Esophagus muscularis mucosa (tissue), 4 donors: ENCODE data around the gene NCL. TPM values are rescaled to one million over a fixed set of nuclear protein-coding genes. Genes with fewer than 3 reads are reported as not detected.

Source experiments
- DNase-seq: peaks from one replicate; pipeline ENCODE4 v3.0.0-alpha.2; 2017; ENCODE audit errors: extremely low spot score
- H3K27ac ChIP-seq, 4 donors: fragments of 200-600 bp; sonication (generic); replicated peaks in 1 of 4; 1 replicate in 3 of 4; 2 replicates in 1 of 4; pipeline ENCODE4 v1.5.1; 2016 to 2019; ENCODE audit warnings: mild to moderate bottlenecking in 1 of 4
- H3K27me3 ChIP-seq, 4 donors: fragments of 200-600 bp; sonication (generic); one replicate each; pipeline versions ENCODE4 v1.5.1 to v1.6.0; 2016 to 2019
- H3K36me3 ChIP-seq, 4 donors: fragments of 200-600 bp; sonication (generic); one replicate each; pipeline ENCODE4 v1.5.1; 2016 to 2019
- H3K4me1 ChIP-seq, 4 donors: fragments of 200-600 bp; sonication (generic); one replicate each; pipeline ENCODE4 v1.5.1; 2016 to 2019
- H3K4me3 ChIP-seq, 4 donors: fragments of 200-600 bp; sonication (generic); 1 replicate in 2 of 4; 2 replicates in 2 of 4; pipeline ENCODE4 v1.5.1; 2016 to 2019; ENCODE audit warnings: mild to moderate bottlenecking in 4 of 4, moderate library complexity in 1 of 4
- H3K9me3 ChIP-seq, 4 donors: fragments of 200-600 bp; sonication (generic); 1 replicate in 3 of 4; 2 replicates in 1 of 4; pipeline ENCODE4 v1.5.1; 2016 to 2019
- CTCF ChIP-seq, 3 experiments: fragments of 200-600 bp in 2 of 3; fragments of 450-650 bp in 1 of 3; sonication (generic) in 2 of 3; IDR thresholded peaks; one replicate each; pipeline ENCODE4 v1.5.1; 2017 to 2019; ENCODE audit warnings: antibody characterized with exemption in 3 of 3, mild to moderate bottlenecking in 2 of 3, moderate library complexity in 1 of 3
- EP300 ChIP-seq: sonication (generic); formaldehyde crosslinking; IDR thresholded peaks from one replicate; pipeline ENCODE4 v1.6.1; 2017; ENCODE audit warnings: antibody characterized with exemption
- POLR2A ChIP-seq: fragments of 450-650 bp; IDR thresholded peaks from one replicate; pipeline ENCODE4 v1.6.1; 2017; ENCODE audit warnings: antibody characterized with exemption, moderate library complexity, mild to moderate bottlenecking, low read depth
- POLR2AphosphoS5 ChIP-seq, 2 donors: sonication (generic); formaldehyde crosslinking; IDR thresholded peaks; one replicate each; pipeline ENCODE4 v1.6.1; 2017; ENCODE audit warnings: antibody characterized with exemption in 2 of 2
- WGBS: methylation state at CpG from one replicate; pipeline ENCODE4 v1.1.5; 2018; 5-methylcytosine and 5-hydroxymethylcytosine counted together
- intact Hi-C: fragments of 100-400 bp; cut with DNase I; formaldehyde crosslinking; loops from one replicate; pipeline ENCODE4 v1.15.1; 2023
- total RNA-seq, 4 donors: library from RNA; depleted of rRNA; stranded (reverse); fragments of >200 nt; gene quantifications; one replicate each; pipeline versions ENCODE4 v1.1.0 to v1.2.1, GENCODE V29; 2016

NCL gene
- total RNA-seq, 4 donors from 2014 or later, result 120 to 238 (median 161) TPM

DNA sequence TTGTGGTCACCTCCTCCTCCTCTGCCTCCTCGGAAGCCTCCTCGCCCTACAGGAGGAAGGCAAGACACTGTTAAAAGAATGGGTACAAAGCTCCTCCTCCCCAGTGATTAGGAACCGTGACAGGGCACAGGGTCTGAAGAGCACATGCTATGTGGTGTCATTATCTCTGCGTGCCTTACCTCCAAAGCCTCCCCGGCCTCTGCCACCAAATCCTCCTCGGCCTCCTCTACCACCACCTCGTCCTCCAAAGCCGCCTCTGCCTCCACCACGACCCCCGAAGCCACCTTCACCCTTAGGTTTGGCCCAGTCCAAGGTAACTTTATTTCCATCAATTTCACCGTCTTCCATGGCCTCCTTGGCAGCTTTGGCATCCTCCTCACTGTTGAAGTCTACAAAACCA is 9.1 kb downstream of the NCL start:
- Histone ChIP-seq H3K36me3 (peaks cover 65 to 81% (median 77%) of the 10 kb centered on the region in 4 donors), H3K4me1 (peaks cover under 1 to 35% (median 13%) of the 10 kb centered on the region in 4 donors), H3K9me3 (no peaks in the 10 kb centered on the region), H3K27ac (no peak overlapping the region), H3K4me3 (no peak overlapping the region), H3K27me3 (no peaks in the 10 kb centered on the region)
- intact Hi-C loops, result no loop called here
- WGBS, result 80% methylated on average over 11 of the region's 11 CpGs
- no peak for DNase-seq
- TF ChIP-seq POLR2A (no peak), EP300 (no peak), POLR2AphosphoS5 (IDR thresholded peaks at IDR 0.05) (no peak), CTCF (IDR thresholded peaks at IDR 0.05) (no peak)

DNA sequence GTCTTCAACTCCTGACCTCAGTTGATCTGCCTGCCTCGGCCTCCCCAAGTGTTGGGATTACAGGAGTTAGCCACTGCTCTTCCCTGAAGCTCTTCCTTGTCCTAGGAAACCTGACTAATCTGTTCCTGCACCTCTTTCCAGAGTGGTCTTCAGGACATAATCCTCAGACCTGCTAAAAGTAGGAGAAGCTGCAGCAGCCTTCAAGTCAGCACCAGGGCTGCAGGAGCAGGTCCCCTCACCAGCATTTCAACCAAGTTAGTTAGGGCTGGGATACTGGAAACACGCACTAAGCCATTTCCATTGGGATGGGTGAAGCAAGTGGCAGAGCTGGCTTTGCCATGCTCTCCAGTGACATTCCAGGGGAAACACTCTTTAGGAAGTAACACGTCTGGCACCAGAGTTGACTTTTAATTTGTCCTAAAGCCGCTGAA is 9.9 kb downstream of the NCL start:
- Histone ChIP-seq H3K4me3 (no peak overlapping the region), H3K27ac (no peak overlapping the region), H3K9me3 (no peaks in the 10 kb centered on the region), H3K27me3 (no peaks in the 10 kb centered on the region), H3K4me1 (peaks cover 0 to 26% (median 11%) of the 10 kb centered on the region in 4 donors), H3K36me3 (peaks cover 57 to 72% (median 69%) of the 10 kb centered on the region in 4 donors)
- 89% methylated on average over 4 of the region's 4 CpGs for WGBS
- intact Hi-C loops, result no loop called here
- TF ChIP-seq EP300 (no peak), CTCF (IDR thresholded peaks at IDR 0.05) (no peak), POLR2A (no peak), POLR2AphosphoS5 (IDR thresholded peaks at IDR 0.05) (no peak)
- no peak for DNase-seq

DNA sequence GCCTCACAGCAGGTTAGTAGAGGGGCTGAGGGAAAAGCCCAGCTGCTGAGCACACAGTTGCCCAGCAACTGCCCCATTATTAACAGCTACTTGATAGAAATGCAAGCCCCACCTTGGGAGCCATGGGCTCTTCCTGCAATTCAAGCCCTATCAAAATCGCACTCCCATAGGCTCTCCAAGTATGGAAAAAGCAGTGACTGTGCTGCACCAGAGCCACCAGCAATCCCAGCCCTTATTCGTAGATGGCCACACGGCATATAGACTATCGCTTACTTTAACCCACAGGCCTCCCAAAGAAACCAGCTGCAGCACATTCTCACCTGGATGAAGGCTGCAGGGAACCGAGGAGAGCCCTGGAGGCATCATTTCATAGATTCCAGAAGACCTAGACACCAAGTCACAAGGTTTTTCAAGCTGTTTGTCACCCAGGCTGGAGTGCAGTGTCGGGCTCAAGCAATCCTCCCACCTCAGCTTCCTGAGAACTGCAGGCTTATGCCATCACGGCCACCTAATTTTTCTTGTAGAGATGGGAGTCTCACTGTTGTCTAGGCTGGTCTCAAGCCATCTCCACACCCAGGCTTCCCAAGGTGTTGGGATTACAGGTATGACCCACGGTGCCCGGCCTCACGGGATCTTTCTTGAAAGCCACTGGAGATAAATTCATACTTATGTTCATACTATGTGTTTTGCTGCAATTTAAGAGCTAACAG is 11.3 kb downstream of the NCL start:
- intact Hi-C loops, result no loop called here
- H3K27ac ChIP-seq, result no peak overlapping the region
- DNase-seq, result no peak
- 65% methylated on average over 9 of the region's 10 CpGs for WGBS
- peaks cover 0 to 15% (median 8%) of the 10 kb centered on the region in 4 donors for H3K4me1 ChIP-seq
- H3K27me3 ChIP-seq, result no peaks in the 10 kb centered on the region
- no peaks in the 10 kb centered on the region for H3K9me3 ChIP-seq
- peaks cover 42 to 58% (median 55%) of the 10 kb centered on the region in 4 donors for H3K36me3 ChIP-seq
- TF ChIP-seq CTCF (IDR thresholded peaks at IDR 0.05) (no peak), POLR2A (no peak), EP300 (no peak), POLR2AphosphoS5 (IDR thresholded peaks at IDR 0.05) (no peak)
- no peak overlapping the region for H3K4me3 ChIP-seq

- H3K9me3 ChIP-seq, result no peaks in the 10 kb centered on the region
- 90% methylated on average over 4 of the region's 4 CpGs for WGBS
- TF ChIP-seq CTCF (IDR thresholded peaks at IDR 0.05), result no peak
- TF ChIP-seq EP300, result no peak
- TF ChIP-seq POLR2AphosphoS5 (IDR thresholded peaks at IDR 0.05), result no peak
- no peak for TF ChIP-seq POLR2A
- H3K4me1 ChIP-seq, result peaks cover 0 to 15% (median 8%) of the 10 kb centered on the region in 4 donors
- DNase-seq, result no peak
- H3K27ac ChIP-seq, result no peak overlapping the region
- peaks cover 18 to 34% (median 31%) of the 10 kb centered on the region in 4 donors for H3K36me3 ChIP-seq
- no peaks in the 10 kb centered on the region for H3K27me3 ChIP-seq
- intact Hi-C loops, result no loop called here
- no peak overlapping the region for H3K4me3 ChIP-seq
Measured at GRCh38 chr2:231450548-231450989, 13.7 kb downstream of the NCL start.
